Activated CD8-positive, alpha-beta memory T cell treated with anti-CD3 and anti-CD28 coated beads for 4 hours (primary cell): Measurements from ENCODE around the gene ATP13A2.
"Not testable (repeated sequence)": the region's sequence is repeated elsewhere in the genome, so short reads cannot be mapped to it uniquely, and the experiment has no call there.

Experiments used
- DNase-seq, 2 donors: peaks; one replicate each; pipeline ENCODE4 v3.0.0-alpha.2; 2020; ENCODE audit warnings: low read depth in 2 of 2

Gene ATP13A2

DNA sequence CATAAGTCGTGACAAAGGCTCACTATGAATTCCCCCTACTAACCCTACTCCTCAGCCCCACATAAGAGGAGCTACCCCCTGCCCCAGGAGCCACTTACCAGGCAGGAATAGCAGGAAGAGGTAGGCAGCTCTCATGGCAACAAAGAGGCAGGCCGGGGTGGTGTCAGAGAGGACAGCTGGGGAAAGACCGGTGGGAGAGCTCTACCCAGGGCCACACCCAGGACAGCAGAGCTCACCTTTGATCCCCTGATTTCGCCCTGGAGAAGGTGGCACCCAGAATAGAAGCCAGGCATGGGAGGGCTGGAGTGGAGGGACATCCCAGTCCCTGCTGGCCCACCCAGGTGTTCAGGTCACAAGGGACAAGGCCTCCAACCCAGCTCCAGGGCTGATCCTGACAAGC, 33.6 kb downstream of the ATP13A2 start:
- no peak for DNase-seq

DNA sequence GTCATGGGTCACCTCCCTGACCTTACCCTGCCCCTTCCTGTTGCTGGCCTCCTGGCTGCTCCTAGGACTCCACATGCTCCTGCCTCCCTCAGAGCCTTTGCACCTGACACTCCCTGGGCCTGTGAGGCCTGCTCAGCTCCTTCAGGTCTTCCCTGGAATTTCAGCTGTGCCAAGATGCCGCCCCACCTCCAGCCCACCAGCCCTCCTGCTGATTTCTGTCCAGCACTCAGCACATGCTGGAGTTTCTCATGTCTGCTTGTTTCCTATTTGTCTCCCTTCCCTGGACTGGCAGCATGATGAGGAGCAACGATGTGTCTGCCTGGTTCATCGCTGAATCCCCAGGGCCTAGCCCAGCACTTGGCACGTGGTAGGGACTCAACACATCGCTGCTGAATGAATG, 34.4 kb downstream of the ATP13A2 start:
- DNase-seq = no peak

DNA sequence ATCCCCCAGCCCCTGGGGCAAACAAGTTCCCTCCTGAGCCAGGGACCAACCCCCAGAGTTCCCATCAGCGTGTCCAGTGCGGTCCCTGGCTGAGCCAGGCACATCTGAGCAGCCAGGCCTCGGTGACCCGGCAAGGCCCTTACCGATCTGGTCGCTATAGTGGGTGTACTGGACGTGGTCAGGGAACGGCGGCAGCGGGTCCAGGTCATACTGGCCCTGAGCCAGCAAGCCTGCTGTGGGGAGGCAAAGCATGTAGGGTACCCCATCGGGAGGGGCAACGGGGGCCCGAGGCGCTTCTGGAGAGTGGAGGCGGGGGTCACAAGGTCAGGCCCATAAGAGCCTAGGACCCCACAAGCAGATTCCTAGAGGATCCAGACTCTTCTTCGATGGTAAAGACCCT, 34.8 kb downstream of the ATP13A2 start:
- no peak for DNase-seq

DNA sequence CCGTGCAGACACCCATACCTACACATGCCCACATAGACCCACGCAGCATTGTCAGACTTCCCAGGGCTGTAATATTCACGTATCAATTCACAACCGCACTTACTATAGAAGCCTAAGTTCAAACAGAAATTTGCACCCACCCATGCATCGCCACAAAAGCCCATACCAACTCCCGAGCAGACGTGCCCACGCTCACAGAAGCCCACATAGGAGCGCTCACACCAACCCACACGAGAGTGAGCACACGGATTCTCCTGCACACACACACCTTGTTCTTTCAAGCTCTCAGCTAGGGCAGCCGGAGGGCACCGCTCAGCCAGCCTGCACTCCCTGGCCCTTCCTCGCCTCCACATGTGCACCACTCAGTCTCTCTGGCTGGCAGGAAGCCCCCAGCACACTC, 35.9 kb downstream of the ATP13A2 start:
- no peak for DNase-seq

DNA sequence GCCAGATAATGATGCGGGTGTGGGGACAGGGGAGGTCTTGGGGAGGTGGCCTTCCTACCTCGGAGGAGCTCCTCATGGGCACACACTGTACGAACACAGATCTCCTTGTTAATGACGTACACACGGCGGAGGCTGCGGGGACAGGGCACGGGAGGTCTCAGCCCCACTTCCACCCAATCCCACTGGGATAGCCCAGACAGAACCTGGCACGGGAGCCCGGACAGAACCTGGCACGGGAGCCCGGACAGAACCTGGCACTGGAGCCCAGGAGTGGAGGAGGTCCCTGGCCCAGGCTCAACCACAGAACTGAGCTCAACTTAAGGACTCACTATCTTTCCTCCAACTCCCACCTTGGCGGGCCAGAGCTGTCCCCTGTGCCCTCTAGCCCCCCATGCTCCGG, 36.5 kb downstream of the ATP13A2 start:
- DNase-seq = no peak

DNA sequence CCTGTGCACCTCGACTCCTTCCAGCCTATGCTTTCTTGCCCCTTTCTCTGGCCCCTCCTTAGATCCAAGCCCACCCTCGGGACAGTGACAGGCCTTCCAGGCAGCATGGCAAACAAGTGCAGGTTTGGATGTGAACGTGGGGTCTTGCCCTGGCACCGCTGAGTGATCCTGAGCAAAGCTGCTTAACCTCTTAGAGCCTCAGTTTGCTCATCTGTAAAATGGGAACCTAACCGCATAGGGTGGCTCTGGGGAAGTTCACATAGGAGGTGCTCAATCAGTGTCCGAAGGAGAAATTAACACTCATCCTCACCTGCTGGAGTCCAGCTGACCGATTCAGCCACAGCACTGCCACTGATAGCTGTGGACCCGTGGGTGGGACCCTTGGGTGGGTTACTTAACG, 38.5 kb downstream of the ATP13A2 start:
- no peak for DNase-seq

DNA sequence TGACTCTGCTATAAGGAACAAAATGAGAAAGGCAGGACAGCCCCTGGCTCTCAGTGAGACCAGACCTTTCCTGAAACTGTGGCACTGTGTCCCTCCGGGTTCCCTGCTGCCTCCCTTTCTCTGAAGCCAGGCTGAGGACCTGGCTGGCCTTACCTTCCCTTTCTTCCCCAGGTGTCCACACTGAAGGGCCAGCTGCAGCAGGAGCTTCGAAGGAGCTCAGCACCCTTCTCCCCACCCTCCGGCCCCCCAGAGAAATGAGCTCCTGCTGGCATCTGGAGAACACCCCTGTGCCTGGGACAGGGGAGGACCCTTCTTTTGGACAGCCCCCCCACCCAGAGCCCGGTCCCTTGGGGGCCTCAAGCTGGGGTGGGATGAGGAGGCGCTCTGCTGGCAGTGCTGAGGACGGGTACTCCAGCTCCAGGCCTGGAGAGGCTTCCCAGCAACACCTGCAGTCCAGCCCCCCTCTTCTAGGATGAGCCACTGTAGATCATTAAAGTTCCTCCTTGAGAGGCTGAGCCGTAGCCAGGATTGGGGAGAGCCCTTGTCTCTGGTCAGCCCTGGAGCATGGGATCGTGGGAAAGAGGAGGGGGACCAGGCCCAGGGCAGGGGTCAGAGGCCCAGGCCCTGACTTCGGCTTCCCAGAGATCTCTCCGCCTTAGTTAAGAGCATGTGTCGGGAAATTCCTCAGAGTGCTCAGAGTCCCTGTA, 39.4 kb downstream of the ATP13A2 start:
- DNase-seq = no peak

DNA sequence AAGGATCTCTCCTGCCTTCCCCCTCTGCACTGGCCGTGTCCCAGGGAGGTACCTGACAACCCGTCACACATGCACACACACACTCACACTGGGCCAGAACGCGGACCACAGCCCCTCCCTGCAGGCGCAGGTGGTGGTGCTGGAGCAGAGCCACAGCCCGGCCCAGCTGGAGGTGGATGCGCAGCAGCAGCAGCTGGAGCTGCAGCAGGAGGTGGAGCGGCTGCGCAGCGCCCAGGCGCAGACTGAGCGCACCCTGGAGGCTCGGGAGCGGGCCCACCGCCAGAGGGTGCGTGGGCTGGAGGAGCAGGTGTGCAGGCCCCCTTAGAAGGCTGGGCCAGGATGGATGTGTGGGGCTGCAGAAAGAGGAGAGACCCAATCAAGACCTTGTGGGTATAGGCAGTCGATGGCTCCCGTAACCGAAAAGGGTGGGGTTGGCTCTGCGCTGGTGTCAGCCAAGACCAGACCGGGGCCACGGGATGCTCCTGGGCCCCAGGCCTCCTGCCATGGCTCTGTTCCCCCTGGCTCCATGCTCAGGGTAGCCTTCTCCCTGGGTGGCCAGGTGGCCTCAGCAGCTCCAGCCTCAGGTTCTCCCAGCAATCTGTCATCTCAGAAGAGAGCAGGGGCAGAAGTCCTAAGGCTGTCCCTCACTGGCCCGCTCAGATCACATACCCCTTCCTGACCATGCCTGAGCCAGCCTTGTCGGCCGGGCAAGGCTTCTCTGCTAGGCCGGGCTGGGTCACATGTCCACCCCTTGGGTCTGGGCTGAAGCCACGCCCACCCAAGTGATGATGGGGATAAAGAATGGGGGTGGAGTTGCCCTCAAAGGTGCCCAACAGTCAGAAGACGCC, 40.2 kb downstream of the ATP13A2 start:
- DNase-seq = no peak

DNA sequence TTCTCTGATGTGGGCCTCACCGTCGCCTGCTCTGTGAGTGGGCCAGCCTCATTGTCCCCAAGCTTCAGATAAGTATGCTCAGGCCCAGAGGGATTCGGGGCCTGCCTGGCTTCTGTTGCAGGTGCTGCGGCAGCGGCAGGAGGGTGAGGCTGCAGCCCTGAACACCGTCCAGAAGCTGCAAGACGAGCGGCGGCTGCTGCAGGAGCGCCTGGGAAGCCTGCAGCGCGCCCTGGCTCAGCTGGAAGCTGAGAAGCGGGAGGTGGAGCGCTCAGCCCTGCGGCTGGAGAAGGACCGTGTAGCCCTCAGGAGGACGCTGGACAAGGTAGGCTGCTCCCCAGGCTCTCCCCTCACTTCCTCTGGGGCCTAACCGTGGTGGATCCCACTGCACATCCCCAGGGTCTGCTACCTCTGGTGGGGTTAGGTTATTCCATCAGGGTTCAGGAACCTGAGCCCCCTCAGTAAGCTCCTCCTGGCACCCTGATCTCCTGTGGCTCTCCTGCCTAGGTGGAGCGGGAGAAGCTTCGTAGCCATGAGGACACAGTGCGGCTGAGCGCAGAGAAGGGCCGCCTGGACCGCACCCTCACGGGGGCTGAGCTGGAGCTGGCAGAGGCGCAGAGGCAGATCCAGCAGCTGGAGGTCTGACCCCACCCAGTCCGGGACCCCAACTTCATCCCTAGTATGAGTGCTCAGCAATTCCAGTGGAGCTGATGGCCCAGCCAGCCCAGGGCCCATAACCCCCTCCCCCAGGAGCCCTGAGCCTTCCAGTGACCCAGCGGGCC, 41.4 kb downstream of the ATP13A2 start:
- no peak for DNase-seq

DNA sequence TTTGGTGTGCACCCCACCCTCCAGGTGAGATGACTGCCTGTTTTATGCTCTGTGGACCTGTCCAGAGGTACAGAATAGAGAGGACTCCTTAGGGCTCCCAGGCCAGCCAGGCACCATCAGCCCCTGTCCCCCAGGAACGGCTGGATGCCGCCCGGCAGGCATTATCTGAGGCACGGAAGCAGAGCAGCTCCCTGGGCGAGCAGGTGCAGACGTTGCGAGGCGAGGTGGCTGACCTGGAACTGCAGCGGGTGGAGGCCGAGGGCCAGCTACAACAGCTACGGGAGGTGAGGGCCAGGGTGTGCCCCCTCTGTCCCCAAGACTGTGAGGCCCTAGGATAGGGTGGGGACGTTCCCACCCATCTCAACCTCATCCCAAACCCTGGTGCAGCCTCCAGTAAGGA, 42.1 kb downstream of the ATP13A2 start:
- no peak for DNase-seq

DNA sequence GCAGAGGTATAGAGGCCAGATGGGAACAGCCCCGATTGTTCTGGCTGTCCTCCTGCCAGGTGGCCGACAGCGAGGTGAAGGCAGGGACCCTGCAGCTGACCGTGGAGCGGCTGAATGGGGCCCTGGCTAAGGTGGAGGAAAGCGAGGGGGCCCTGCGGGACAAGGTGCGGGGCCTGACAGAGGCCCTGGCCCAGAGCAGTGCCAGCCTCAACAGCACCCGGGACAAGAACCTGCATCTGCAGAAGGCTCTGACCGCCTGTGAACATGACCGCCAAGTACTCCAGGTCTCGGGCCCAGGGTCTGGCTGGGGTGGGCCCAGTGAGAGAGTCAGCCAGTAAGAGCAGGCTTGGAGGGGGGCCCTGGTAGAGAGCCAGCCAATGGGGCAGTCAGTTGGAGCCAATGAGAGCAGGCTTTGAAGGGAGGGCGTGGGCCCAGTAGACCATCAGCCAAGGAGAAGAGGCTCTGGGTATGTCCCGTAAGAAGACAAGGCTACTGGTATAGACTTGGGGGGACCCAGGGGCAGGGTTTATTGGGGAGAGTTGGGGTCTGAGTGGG, 42.6 kb downstream of the ATP13A2 start:
- no peak for DNase-seq

DNA sequence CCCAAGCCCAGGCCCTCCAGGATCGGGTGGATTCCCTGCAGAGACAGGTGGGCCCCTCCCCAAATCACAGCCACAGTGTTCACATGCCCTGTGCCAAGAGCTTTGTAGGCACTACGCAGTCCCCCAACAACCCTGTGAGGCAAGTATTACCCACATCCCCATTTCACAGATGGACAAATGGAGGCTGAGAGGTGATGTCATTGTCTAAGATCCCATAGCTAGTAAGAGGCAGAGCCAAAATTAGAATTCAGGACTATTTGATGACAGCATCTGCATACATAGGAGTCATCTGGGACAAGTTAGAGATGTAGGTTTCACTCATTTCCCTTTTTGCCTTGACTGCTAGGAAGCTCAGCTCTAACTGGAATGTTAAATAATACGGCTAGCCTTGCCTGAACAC, 43.4 kb downstream of the ATP13A2 start:
- DNase-seq = no peak

DNA sequence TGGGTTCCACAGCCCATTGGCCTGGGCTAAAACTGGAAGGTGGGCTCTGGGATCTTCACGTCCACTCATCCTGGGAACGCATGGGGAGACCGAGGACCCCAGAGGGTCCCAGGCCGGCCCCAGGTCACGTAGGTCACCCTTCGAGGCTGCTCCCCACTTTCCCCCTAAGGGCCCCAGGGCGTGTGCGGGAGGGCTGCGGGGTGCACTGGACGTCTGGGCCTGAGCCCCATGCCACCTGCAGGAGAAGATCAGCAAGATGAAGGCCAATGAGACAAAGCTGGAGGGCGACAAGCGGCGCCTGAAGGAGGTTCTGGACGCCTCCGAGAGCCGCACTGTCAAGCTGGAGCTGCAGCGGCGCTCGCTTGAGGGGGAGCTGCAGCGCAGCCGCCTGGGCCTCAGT, 43.8 kb downstream of the ATP13A2 start:
- DNase-seq = no peak

DNA sequence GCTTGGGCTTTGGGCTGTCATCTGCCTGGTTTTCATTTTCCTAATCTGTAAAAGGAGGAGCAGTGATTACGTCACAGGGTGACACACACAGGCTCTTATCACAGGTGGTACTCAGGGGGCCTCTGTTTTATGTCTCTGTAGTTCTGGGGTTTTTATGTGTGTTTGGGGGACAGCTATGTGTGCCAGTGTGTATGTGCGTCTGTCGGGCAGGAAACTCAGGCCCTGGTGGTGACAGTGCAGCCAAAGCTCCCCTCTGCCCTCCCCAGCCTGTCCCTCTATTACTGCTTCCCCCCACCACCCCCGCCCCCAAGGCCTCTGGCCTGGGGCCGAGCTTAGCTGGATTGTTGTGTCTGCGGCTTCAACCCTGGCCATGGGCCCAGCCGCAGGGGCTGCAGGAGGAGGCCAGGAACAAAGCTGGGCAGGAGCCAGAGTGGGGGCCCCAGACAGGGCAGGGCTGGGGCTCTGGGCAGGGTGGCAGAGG, 44.6 kb downstream of the ATP13A2 start:
- no peak for DNase-seq

DNA sequence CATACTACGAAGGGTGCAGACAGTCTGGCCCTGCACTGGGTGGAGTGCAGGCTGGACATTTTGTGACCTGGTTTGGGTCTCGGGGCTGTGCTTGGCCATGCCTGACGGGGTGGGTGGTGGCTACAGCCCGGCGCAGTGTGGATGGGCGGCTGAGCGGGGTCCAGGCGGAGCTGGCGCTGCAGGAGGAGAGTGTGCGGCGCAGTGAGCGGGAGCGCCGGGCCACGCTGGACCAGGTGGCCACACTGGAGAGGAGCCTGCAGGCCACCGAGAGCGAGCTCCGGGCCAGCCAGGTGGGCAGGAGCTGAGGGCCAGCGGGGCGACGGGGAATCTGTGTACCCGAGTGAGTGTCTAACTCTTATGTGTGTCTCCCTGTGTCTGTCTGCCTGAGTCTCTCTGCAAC, 45.4 kb downstream of the ATP13A2 start:
- no peak for DNase-seq

DNA sequence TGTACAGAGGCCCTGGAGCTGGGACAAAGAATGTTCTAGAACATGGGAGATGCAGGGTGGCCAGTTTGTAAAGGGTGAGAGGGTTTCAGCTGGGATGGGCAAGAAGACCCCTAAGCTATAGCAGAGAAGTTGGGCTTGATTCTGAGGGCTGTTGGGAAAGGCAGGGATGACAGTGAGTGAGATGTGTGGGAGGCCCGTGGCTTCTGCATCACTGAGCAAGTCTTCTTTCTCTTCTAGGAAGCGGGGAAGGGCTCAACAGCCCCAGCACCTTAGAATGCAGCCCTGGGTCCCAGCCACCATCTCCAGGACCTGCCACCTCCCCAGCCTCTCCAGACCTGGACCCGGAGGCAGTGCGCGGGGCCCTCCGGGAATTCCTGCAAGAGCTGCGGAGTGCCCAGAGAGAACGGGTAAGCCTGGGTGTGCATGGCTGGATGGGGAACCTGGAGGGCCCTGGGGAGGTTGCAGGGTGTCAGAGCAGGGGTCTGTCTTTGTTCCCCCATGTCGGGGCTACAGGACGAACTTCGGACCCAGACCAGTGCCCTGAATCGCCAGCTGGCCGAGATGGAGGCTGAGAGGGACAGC, 46.2 kb downstream of the ATP13A2 start:
- no peak for DNase-seq

DNA sequence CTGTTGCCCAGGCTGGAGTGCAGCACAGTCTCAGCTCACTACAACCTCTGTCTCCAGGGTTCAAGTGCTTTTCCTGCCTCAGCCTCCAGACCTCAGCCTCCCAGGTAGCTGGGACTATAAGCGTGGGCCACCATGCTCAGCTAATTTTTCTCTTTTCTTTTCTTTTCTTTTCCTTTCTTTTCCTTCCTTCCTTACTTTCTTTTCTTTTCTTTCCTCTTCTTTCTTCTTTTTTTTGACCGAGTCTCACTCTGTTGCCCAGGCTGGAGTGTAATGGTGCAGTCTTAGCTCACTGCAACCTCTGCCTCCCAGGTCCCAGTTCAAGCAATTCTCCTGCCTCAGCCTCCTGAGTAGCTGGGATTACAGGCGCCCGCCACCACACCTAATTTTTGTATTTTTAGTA, 47.6 kb downstream of the ATP13A2 start:
- DNase-seq = not testable (repeated sequence)

DNA sequence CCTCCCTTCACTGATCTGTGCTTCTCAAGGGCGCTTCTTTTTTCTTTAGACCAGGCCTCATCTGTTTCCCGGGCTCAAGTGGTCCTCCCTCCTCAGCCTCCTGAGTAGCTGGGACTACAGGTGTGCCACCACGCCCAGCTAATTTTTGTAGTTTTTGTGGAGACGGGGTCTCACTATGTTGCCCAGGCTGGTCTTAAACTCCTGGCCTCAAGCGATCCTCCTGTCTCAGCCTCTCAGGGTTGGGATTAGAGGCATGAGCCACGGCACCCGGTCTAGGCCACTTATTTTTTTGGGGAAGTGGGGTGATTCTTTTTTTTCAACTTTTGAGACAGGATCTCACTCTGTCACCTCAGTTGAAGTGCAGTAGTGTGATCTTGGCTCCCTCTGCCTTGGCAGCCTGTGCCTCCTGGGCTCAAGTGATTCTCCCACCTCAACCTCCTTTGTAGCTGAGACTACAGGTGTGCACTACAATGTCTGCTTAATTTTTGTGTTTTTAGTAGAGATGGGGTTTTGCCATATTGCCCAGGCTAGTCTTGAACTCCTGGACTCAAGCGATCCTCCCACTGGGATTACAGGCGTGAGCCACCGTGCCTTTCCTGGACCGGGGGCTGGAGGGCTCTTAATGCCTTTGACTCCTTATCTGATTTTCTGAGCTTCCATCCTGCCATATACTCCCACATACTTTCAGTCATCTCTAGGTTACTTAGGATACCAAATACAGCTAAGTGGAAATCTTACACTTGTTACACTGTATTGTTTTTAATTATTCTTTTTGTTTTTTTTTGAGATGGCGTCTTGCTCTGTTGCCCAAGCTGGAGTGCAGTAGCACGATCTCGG, 50.2 kb downstream of the ATP13A2 start:
- DNase-seq = no peak

DNA sequence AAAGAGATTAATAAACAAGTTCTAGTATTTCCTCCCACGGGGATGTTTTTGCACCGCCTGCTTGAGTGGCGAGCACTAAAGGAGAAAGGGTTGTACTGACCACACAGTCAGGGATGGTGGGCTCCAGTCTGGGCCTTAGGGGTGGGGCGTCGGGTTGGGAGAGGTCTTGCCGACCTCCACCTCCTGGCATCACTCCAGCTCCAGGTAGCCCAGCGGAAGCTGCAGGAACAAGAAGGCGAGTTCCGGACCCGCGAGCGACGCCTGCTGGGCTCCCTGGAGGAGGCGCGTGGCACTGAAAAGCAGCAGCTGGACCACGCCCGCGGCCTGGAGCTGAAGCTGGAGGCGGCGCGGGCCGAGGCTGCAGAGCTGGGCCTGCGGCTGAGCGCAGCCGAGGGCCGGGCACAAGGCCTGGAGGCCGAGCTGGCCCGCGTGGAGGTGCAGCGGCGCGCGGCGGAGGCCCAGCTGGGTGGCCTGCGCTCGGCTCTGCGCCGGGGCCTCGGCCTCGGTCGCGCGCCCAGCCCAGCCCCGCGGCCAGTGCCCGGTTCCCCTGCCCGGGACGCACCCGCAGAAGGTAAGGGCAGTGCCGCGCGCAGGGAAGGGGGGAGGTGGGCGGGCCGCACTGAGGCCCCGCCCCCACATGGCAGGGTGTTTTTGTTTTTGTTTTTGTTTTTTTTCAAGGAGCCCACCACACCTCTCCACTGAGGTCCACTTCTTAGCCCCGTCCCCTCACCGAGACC, 51.0 kb downstream of the ATP13A2 start:
- peak; percentile 36 to 45 for DNase-seq

DNA sequence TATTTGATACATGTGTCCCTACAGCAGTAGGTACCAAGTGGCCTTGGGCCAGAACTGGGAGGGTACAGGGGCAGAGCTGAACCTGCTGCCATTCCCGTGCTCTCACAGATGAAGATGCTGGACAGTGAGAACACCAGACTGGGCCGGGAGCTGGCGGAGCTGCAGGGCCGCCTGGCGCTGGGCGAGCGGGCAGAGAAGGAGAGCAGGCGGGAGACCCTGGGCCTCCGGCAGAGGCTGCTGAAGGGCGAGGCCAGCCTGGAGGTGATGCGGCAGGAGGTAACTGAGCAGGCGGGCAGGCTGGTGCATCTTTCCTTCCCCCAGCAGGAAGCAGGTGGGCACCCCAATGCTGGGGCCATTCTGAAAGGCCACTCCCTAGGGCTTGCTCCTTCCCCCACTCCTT, 53.3 kb downstream of the ATP13A2 start:
- no peak for DNase-seq
